Endothelial cell of umbilical vein (primary cell): ENCODE data around the gene C19orf33. TPM values are rescaled to one million over a fixed set of nuclear protein-coding genes. Genes with fewer than 3 reads are reported as not detected.

Source experiments
- BruUV-seq: library from RNA; stranded (reverse); fragments of 400-500 nt; replicated peaks from 2 replicates; lab custom pipeline; 2021; lab: Mats Ljungman, UMichigan
- CTCF ChIA-PET: fragments of 300-600, 350-600 bp; sonication (Branson Sonifier 250); formaldehyde crosslinking; loops from one replicate; lab custom pipeline; 2021; ENCODE audit warnings: antibody characterized with exemption, inconsistent platforms; lab: Charles Lee
- POLR2A ChIA-PET: fragments of 300-600, 350-600 bp; sonication (Branson Sonifier 250); formaldehyde crosslinking; loops from one replicate; lab custom pipeline; 2021; ENCODE audit warnings: antibody characterized with exemption, inconsistent platforms; lab: Charles Lee
- DNase-seq: peaks from one replicate; pipeline ENCODE4 v3.0.0-alpha.2; 2011; ENCODE audit warnings: low read depth, low spot score
- FAIRE-seq: peaks from 2 replicates; lab custom pipeline; 2011; peaks lifted over from hg19 to GRCh38; lab: Jason Lieb, UNC
- H2AFZ ChIP-seq: 2 replicates; pipeline ENCODE4 v1.6.0; 2012; ENCODE audit warnings: low read depth, low read length, control low read depth, inconsistent platforms
- H3K27ac ChIP-seq: 2 replicates; pipeline ENCODE4 v1.5.1; 2011; ENCODE audit warnings: low read depth, mild to moderate bottlenecking, control low read depth, low read length, moderate library complexity; ENCODE audit not compliant: insufficient read depth
- H3K27me3 ChIP-seq, 2 experiments: 2 replicates each; pipeline versions ENCODE4 v1.6.0 to v1.6.1; 2011; ENCODE audit warnings: low read length in 2 of 2, mixed read lengths in 1 of 2; ENCODE audit not compliant: control insufficient read depth in 2 of 2, insufficient read depth in 2 of 2
- H3K36me3 ChIP-seq, 2 experiments: 2 replicates in 1 of 2; 3 replicates in 1 of 2; pipeline ENCODE4 v1.5.1; 2011; ENCODE audit warnings: low read length in 2 of 2, mild to moderate bottlenecking in 1 of 2, moderate library complexity in 1 of 2; ENCODE audit not compliant: control insufficient read depth in 2 of 2, insufficient read depth in 2 of 2; ENCODE audit errors: extremely low read depth in 1 of 2
- H3K4me1 ChIP-seq: 3 replicates; pipeline ENCODE4 v1.5.1; 2011; ENCODE audit warnings: mild to moderate bottlenecking, low read length; ENCODE audit not compliant: control insufficient read depth, insufficient read depth; ENCODE audit errors: extremely low read depth
- H3K4me2 ChIP-seq: 2 replicates; pipeline ENCODE4 v1.6.1; 2011; ENCODE audit warnings: low read length, control low read depth, mixed read lengths; ENCODE audit not compliant: insufficient read depth
- H3K4me3 ChIP-seq, 3 experiments: fragments of 200-600 bp in 1 of 3; sonication (generic), shearing (Covaris generic) in 1 of 3; replicated peaks in 1 of 3; 2 replicates each; pipeline ENCODE4 v1.5.1; 2011 to 2016; ENCODE audit warnings: control low read depth in 3 of 3, low read length in 3 of 3, mild to moderate bottlenecking in 2 of 3, inconsistent platforms in 1 of 3, low read depth in 1 of 3, moderate library complexity in 1 of 3; ENCODE audit not compliant: insufficient read depth in 1 of 3
- H3K79me2 ChIP-seq: 2 replicates; pipeline ENCODE4 v1.6.0; 2012; ENCODE audit warnings: low read length, inconsistent platforms; ENCODE audit not compliant: control insufficient read depth, insufficient read depth
- H3K9ac ChIP-seq: replicated peaks from 2 replicates; pipeline ENCODE3; 2011; ENCODE audit warnings: low read length, control low read depth; ENCODE audit not compliant: insufficient read depth; ENCODE audit errors: extremely low read depth
- H3K9me1 ChIP-seq: replicated peaks from 3 replicates; pipeline ENCODE4 v1.6.0; 2011; ENCODE audit warnings: mild to moderate bottlenecking, low read length; ENCODE audit not compliant: control insufficient read depth, insufficient read depth; ENCODE audit errors: extremely low read depth
- H3K9me3 ChIP-seq: replicated peaks from 2 replicates; pipeline ENCODE4 v1.5.1; 2012; ENCODE audit warnings: low read length, inconsistent platforms; ENCODE audit not compliant: control insufficient read depth, insufficient read depth
- H4K20me1 ChIP-seq: replicated peaks from 2 replicates; pipeline ENCODE3; 2011; ENCODE audit warnings: mild to moderate bottlenecking, low read length; ENCODE audit not compliant: control insufficient read depth, insufficient read depth; ENCODE audit errors: extremely low read depth
- CTCF ChIP-seq, 2 donors: IDR thresholded peaks; 1 replicate in 1 of 2; 2 replicates in 1 of 2; pipeline ENCODE4 v1.5.1; 2011; ENCODE audit warnings: low read length in 2 of 2, mild to moderate bottlenecking in 2 of 2, moderate library complexity in 2 of 2, control low read depth in 1 of 2, inconsistent platforms in 1 of 2, low read depth in 1 of 2; ENCODE audit not compliant: insufficient read depth in 1 of 2; ENCODE audit errors: extremely low read depth in 1 of 2
- EZH2 ChIP-seq: IDR thresholded peaks from 2 replicates; pipeline ENCODE4 v1.6.1; 2012; ENCODE audit warnings: borderline replicate concordance, low read depth, mild to moderate bottlenecking, moderate library complexity, low read length, inconsistent platforms; ENCODE audit not compliant: severe bottlenecking
- FOS ChIP-seq: IDR thresholded peaks from 2 replicates; pipeline ENCODE4 v1.6.1; 2011; ENCODE audit warnings: mild to moderate bottlenecking, low read length, moderate library complexity, borderline replicate concordance; ENCODE audit not compliant: insufficient read depth
- GATA2 ChIP-seq: IDR thresholded peaks from 2 replicates; pipeline ENCODE4 v1.7.0; 2011; ENCODE audit warnings: low read depth, mild to moderate bottlenecking, moderate library complexity, mixed read lengths, low read length; ENCODE audit not compliant: insufficient read length, insufficient read depth
- JUN ChIP-seq: IDR thresholded peaks from 2 replicates; pipeline ENCODE4 v1.6.1; 2011; ENCODE audit warnings: borderline replicate concordance, low read depth; ENCODE audit not compliant: insufficient read length, insufficient read depth
- MAX ChIP-seq: IDR thresholded peaks from 2 replicates; pipeline ENCODE4 v1.6.1; 2011; ENCODE audit not compliant: insufficient read depth, insufficient read length
- MYC ChIP-seq: IDR thresholded peaks from one replicate; pipeline ENCODE4 v1.6.1; 2011; ENCODE audit warnings: mild to moderate bottlenecking, low read depth, low read length
- POLR2A ChIP-seq: IDR thresholded peaks from 2 replicates; pipeline ENCODE4 v1.6.1; 2012; ENCODE audit warnings: low read depth, mild to moderate bottlenecking, control low read depth, low read length
- POLR2AphosphoS5 ChIP-seq: IDR thresholded peaks from 2 replicates; pipeline ENCODE4 v1.6.1; 2012; ENCODE audit warnings: low read depth, mild to moderate bottlenecking, control low read depth, low read length, moderate library complexity; ENCODE audit not compliant: insufficient read depth
- dilution Hi-C: fragments of 300-500 bp; cut with MboI; formaldehyde crosslinking; loops from one replicate; pipeline ENCODE4 v1.15.0; 2019; ENCODE audit warnings: low sequenced_read_pairs; ENCODE audit not compliant: extremely low pct_ligation_motif_present
- intact Hi-C: fragments of 100-400 bp; cut with micrococcal nuclease; formaldehyde crosslinking; loops from one replicate; pipeline ENCODE4 v1.10.0; 2022
- polyA plus RNA-seq, 4 experiments: library from polyadenylated mRNA; depleted of rRNA in 3 of 4; stranded (reverse) in 3 of 4; unstranded in 1 of 4; fragments of >200 nt; gene quantifications; 2 replicates each; pipeline versions ENCODE4 v1.2.1 to v1.2.3, GENCODE V29; 2011 to 2012; ENCODE audit warnings: missing spikeins in 1 of 4
- total RNA-seq: library from RNA; stranded (reverse); gene quantifications from 2 replicates; pipeline ENCODE4 v1.2.3, GENCODE V29; 2021

C19orf33 gene
- total and polyA plus RNA-seq, 2 donors (not counting 3 experiments of a cell fraction or from before 2014, with no cell fraction given) = 4.3 to 34.1 TPM

- ChIA-PET POLR2A (interaction anchor here (0.5 kb wide), 1 partner anchor 48 kb away, joined by 3 read pairs; no protein-coding TSS in a partner anchor), CTCF (no interaction called here)
- TF ChIP-seq CTCF (IDR thresholded peaks at IDR 0.05; ENCODE audit: extremely low read depth in 1 of 2, insufficient read depth in 1 of 2, low read depth in 1 of 2, low read length in 2 of 2) (no peak), POLR2A (no peak), MYC (no peak), POLR2AphosphoS5 (no peak), GATA2 (no peak), MAX (no peak), FOS (no peak), EZH2 (no peak), JUN (no peak)
- Histone ChIP-seq H3K9ac (no peak overlapping the region), H4K20me1 (no peaks in the 10 kb centered on the region), H3K4me3 (no peak overlapping the region), H3K4me2 (no peak overlapping the region), H3K27me3 (no peaks in the 10 kb centered on the region), H2AFZ (no peak overlapping the region), H3K36me3 (peaks cover 0 to 10% of the 10 kb centered on the region in 2 experiments), H3K4me1 (peaks cover 1% of the 10 kb centered on the region), H3K9me3 (no peaks in the 10 kb centered on the region), H3K79me2 (peaks cover 5% of the 10 kb centered on the region), H3K27ac (no peak overlapping the region), H3K9me1 (no peaks in the 10 kb centered on the region)
- FAIRE-seq (no peak), DNase-seq (no peak)
- intact Hi-C loops (no loop called here), dilution Hi-C loops (no loop called here)
- no TSS peak for BruUV-seq
Observed at GRCh38 chr19:38309615-38310278, 5.7 kb downstream of the C19orf33 start.
